Endothelial cell (in vitro differentiated cells): ENCODE measurements around the gene SUCNR1. TPM values are rescaled to one million over a fixed set of nuclear protein-coding genes. Genes with fewer than 3 reads are reported as not detected.
A peak's percentile ranks its signal among the peaks of the same experiment; 100 is the strongest.
"Not testable (repeated sequence)": the region's sequence is repeated elsewhere in the genome, so short reads cannot be mapped to it uniquely, and the experiment has no call there.

ENCODE experiments used
- DNase-seq: peaks from one replicate; pipeline ENCODE4 v3.0.0; 2021; ENCODE audit warnings: low spot score
- H3K27ac Mint-ChIP-seq: one replicate; pipeline ENCODE4 v1.8.0; 2021; ENCODE audit warnings: mixed read lengths, inconsistent platforms; ENCODE audit not compliant: unreplicated experiment
- H3K27me3 Mint-ChIP-seq: one replicate; pipeline ENCODE4 v1.8.0; 2021; ENCODE audit warnings: mild to moderate bottlenecking, moderate library complexity, mixed read lengths, inconsistent platforms; ENCODE audit not compliant: unreplicated experiment
- H3K36me3 Mint-ChIP-seq: one replicate; pipeline ENCODE4 v1.8.0; 2021; ENCODE audit warnings: mild to moderate bottlenecking, low read depth, mixed read lengths, inconsistent platforms; ENCODE audit not compliant: unreplicated experiment
- H3K4me1 Mint-ChIP-seq: one replicate; pipeline ENCODE4 v1.8.0; 2021; ENCODE audit warnings: mild to moderate bottlenecking, mixed read lengths, inconsistent platforms; ENCODE audit not compliant: unreplicated experiment
- H3K4me3 Mint-ChIP-seq: one replicate; pipeline ENCODE4 v1.8.0; 2021; ENCODE audit warnings: mild to moderate bottlenecking, mixed read lengths, inconsistent platforms; ENCODE audit not compliant: unreplicated experiment
- H3K9me3 Mint-ChIP-seq: one replicate; pipeline ENCODE4 v1.8.0; 2021; ENCODE audit warnings: mixed read lengths, inconsistent platforms; ENCODE audit not compliant: unreplicated experiment
- total RNA-seq: library from RNA; stranded (reverse); fragmentation: NEBNext Ultra II Directional; extraction: Animal tissue kit (Norgen Biotek cat#: 25700); gene quantifications from one replicate; pipeline ENCODE4 v1.2.1, GENCODE V29; 2021; ENCODE audit not compliant: unreplicated experiment
- TF ChIP-seq, protein P1 (sequence below): fragments of 200-600 bp; sonication (generic); IDR thresholded peaks from one replicate; pipeline ENCODE4 v1.5.0; 2021; ENCODE audit warnings: antibody characterized with exemption; ENCODE audit not compliant: unreplicated experiment

SUCNR1 gene
- total RNA-seq, 1 donor from 2014 or later: 0.05 TPM

DNA sequence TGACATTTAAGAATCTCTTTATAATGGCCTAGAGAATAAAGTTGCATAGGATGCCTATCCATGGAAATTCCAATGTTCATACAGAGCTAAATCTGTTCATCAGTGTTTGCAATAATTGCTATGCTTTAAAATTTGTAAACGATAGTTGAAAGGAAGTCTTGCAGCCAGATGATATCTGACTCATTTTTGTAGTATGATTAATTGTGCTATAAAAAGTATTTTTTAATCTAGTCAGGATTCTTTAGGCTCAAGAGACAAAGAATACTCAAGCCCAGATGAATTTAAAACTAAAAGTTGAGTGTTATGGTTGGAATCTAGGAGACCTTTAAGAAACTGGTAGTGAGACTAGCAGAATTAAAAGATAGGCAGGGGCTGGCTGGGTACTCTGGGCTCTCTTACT, 50.5 kb downstream of the SUCNR1 start:
- H3K27me3 Mint-ChIP-seq: peaks cover 2% of the 10 kb centered on the region
- TF ChIP-seq, protein P1, sequence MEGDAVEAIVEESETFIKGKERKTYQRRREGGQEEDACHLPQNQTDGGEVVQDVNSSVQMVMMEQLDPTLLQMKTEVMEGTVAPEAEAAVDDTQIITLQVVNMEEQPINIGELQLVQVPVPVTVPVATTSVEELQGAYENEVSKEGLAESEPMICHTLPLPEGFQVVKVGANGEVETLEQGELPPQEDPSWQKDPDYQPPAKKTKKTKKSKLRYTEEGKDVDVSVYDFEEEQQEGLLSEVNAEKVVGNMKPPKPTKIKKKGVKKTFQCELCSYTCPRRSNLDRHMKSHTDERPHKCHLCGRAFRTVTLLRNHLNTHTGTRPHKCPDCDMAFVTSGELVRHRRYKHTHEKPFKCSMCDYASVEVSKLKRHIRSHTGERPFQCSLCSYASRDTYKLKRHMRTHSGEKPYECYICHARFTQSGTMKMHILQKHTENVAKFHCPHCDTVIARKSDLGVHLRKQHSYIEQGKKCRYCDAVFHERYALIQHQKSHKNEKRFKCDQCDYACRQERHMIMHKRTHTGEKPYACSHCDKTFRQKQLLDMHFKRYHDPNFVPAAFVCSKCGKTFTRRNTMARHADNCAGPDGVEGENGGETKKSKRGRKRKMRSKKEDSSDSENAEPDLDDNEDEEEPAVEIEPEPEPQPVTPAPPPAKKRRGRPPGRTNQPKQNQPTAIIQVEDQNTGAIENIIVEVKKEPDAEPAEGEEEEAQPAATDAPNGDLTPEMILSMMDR: no peak
- no peak overlapping the region for H3K4me3 Mint-ChIP-seq
- no peak for DNase-seq
- no peak overlapping the region for H3K27ac Mint-ChIP-seq
- H3K9me3 Mint-ChIP-seq: no peaks in the 10 kb centered on the region
- no peaks in the 10 kb centered on the region for H3K4me1 Mint-ChIP-seq
- H3K36me3 Mint-ChIP-seq: no peaks in the 10 kb centered on the region

DNA sequence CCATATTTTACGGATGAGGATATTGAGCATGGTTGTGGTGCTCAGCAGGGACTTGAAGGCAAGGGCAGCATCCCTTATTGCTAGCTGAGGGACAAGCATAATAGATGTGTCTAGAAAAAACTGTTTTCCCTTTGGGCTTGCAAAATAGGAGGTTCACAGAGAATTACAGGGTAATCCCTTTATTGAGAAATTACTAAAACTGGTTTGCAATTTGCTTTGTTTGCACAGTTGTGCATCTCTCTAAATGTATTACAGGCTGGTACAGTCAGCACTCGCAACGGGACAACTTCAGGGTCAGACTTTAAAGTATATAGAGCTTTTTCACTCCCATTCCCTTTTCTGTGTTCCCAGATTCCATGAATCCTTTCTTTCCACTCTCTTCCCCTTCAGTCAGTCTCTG, 51.3 kb downstream of the SUCNR1 start:
- Mint-ChIP-seq H3K36me3 (no peaks in the 10 kb centered on the region), H3K27me3 (peaks cover 2% of the 10 kb centered on the region), H3K9me3 (no peaks in the 10 kb centered on the region), H3K4me3 (no peak overlapping the region), H3K27ac (peak overlapping the region; percentile 20), H3K4me1 (no peaks in the 10 kb centered on the region)
- TF ChIP-seq, protein P1: no peak
- DNase-seq: no peak

DNA sequence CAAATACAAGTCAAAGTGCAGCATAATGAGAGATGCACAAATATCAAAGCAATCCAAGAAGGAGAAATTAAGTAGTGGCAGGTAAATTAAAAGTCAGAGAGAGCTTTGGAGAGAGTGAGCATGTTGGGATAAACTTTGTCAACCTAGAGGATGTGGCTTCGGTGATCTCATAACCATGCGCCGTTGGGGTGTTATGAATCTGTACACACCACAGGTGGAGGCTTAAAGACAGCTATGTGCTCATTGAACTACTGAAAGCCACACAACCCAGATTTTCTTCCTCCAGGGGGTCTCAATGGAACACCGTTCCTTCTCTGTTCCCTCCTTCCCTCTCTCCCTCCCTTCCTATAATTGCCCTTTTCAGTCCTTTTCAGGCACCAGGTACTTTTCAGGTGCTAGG, 52.0 kb downstream of the SUCNR1 start:
- TF ChIP-seq, protein P1: no peak
- Mint-ChIP-seq H3K9me3 (no peaks in the 10 kb centered on the region), H3K4me3 (no peak overlapping the region), H3K36me3 (no peaks in the 10 kb centered on the region), H3K4me1 (no peaks in the 10 kb centered on the region), H3K27ac (no peak overlapping the region), H3K27me3 (peaks cover 2% of the 10 kb centered on the region)
- DNase-seq: no peak

DNA sequence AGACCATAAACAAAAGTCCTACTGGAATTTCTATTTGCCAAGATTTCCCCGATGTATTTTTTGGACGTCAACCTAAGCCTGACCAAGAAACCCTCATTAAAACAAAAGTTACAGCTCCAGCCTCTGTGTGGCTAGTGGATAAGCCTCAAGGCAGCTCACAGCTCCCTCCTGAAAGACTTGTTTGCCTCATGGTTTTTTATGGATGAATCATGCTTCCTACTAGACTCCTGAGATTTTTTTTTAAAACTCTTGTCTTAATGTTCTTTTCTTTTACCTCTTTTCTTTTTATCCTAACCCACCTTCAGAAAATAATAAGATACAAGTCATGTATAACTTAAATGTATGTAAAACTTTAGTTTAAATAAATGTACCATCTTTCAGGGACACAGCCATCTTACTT, 52.4 kb downstream of the SUCNR1 start:
- Mint-ChIP-seq H3K27me3 (peaks cover 2% of the 10 kb centered on the region), H3K4me3 (no peak overlapping the region), H3K36me3 (no peaks in the 10 kb centered on the region), H3K27ac (no peak overlapping the region), H3K9me3 (no peaks in the 10 kb centered on the region), H3K4me1 (no peaks in the 10 kb centered on the region)
- TF ChIP-seq, protein P1: no peak
- DNase-seq: no peak

DNA sequence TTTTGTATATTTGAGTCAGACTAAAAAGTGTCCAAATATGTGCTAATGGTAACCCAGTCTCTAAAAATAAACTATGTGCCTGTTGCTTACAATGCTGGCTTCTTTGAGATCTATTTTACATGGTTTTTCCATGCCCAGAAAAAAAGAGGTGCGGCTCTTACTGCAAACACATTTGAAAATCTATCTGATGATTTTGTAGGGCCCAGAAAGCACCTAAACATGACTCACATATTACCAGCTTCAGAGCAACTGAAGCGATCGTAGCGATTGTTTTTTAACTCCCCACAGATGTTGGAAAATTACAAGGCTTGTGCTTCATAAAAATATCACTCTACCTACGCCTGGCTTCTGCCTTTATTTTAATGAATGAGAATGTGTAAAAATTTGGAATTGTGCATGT, 53.5 kb downstream of the SUCNR1 start:
- Mint-ChIP-seq H3K4me1 (no peaks in the 10 kb centered on the region), H3K27ac (no peak overlapping the region), H3K9me3 (no peaks in the 10 kb centered on the region), H3K27me3 (peaks cover 2% of the 10 kb centered on the region), H3K36me3 (no peaks in the 10 kb centered on the region), H3K4me3 (no peak overlapping the region)
- TF ChIP-seq, protein P1: no peak
- DNase-seq: no peak

DNA sequence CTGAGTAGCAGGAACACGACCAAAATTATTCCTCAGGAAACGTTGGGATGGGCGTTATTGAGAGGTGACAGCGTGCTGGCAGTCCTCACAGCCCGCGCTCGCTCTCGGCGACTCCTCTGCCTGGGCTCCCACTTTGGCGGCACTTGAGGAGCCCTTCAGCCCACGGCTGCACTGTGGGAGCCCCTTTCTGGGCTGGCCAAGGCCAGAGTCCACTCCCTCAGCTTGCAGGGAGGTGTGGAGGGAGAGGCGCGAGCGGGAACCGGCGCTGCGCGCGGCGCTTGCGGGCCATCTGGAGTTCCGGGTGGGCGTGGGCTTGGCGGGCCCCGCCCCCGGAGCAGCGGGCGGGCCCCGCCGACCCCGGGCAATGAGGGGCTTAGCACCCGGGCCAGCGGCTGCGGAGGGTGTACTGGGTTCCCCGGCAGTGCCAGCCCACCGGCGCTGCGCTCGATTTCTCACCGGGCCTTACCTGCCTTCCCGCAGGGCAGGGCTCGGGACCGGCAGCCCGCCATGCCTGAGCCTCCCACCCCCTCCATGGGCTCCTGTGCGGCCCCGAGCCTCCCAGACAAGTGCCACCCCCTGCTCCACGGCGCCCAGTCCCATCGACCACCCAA, 54.6 kb downstream of the SUCNR1 start:
- H3K9me3 Mint-ChIP-seq, H3K4me3 Mint-ChIP-seq: not testable (repeated sequence)

More for the DNA sequence above, 54.6 kb downstream of the SUCNR1 start:
- not testable (repeated sequence) for H3K36me3 Mint-ChIP-seq, H3K27ac Mint-ChIP-seq, H3K27me3 Mint-ChIP-seq, H3K4me1 Mint-ChIP-seq, DNase-seq
